ENCODE results near the gene STK24. TPM values are rescaled to one million over a fixed set of nuclear protein-coding genes. Genes with fewer than 3 reads are reported as not detected.

Gene STK24
- total and polyA plus RNA-seq, 10 of the 15 experiments (the other 5 are each of a cell fraction or from before 2014, with no cell fraction given) = 7.5 to 115 (median 52.9) TPM

- in situ Hi-C loops (cut with MboI) = no loop called here
- Histone ChIP-seq H3K4me2 (ENCODE audit: control insufficient read depth, insufficient read depth) (no peak overlapping the region), H3K9ac (ENCODE audit: control insufficient read depth, insufficient read depth, low read length) (no peak overlapping the region), H3K4me1 (ENCODE audit: control insufficient read depth, insufficient read depth, low read length) (peaks cover 48% of the 10 kb centered on the region), H4K20me1 (ENCODE audit: control insufficient read depth, insufficient read depth) (peaks cover 7% of the 10 kb centered on the region; the same call in 1 of the 2 replicates), H2AFZ (ENCODE audit: control insufficient read depth, low read depth, low read length) (no peak overlapping the region), H3K27me3 (replicated peaks in 1 of 2; ENCODE audit: control insufficient read depth in 2 of 2, insufficient read depth in 2 of 2, low read length in 1 of 2) (no peaks in the 10 kb centered on the region), H3K4me3 (no peak overlapping the region), H3K79me2 (ENCODE audit: control insufficient read depth, insufficient read depth, low read length) (peaks cover 72% of the 10 kb centered on the region), H3K9me3 (replicated peaks; ENCODE audit: control insufficient read depth, insufficient read depth, low read length) (no peaks in the 10 kb centered on the region), H3K36me3 (ENCODE audit: control insufficient read depth in 2 of 2, insufficient read depth in 2 of 2, low read length in 1 of 2) (peaks cover 4 to 8% of the 10 kb centered on the region in 2 experiments; a peak in 3 of 4 replicates), H3K27ac (ENCODE audit: control insufficient read depth, insufficient read depth) (no peak overlapping the region)
- SMC1A ChIA-PET (ENCODE audit: uncharacterized antibody, unreplicated experiment) = interaction anchor here (0.6 to 5.4 kb wide), 8 partner anchors 10 to 1149 kb away, joined by 3 to 28 read pairs (median 4); no protein-coding TSS in a partner anchor
- CTCF ChIA-PET = interaction anchor here (0.6 to 4.2 kb wide), 5 partner anchors 31 to 163 kb away, joined by 3 to 31 read pairs (median 3); no protein-coding TSS in a partner anchor
- DNase-seq (ENCODE audit: low read depth, low spot score) (no peak), FAIRE-seq (no peak), ATAC-seq (no peak)
- POLR2A ChIA-PET = interaction anchor here (0.8 to 1.3 kb wide), 3 partner anchors 9 to 17 kb away, joined by 3 to 4 read pairs (median 4); no protein-coding TSS in a partner anchor
- TF ChIP-seq BCL3 (IDR thresholded peaks at IDR 0.05; ENCODE audit: borderline replicate concordance, insufficient read depth, low read depth, low read length, poor library complexity, severe bottlenecking) = no peak
- no peak for TF ChIP-seq ATF2 (IDR thresholded peaks at IDR 0.05; ENCODE audit: low read length)
- TF ChIP-seq TCF3 (IDR thresholded peaks at IDR 0.05; ENCODE audit: borderline replicate concordance, insufficient read depth, low read depth, low read length) = no peak
- no peak for TF ChIP-seq MYC (IDR thresholded peaks at IDR 0.05; ENCODE audit: insufficient read depth, insufficient read length, insufficient replicate concordance, low read length, severe bottlenecking)
- TF ChIP-seq SIN3A (IDR thresholded peaks at IDR 0.05; ENCODE audit: low read depth, low read length) = no peak
- RAD21 ChIA-PET (ENCODE audit: unreplicated experiment) = interaction anchor here (1.7 kb wide), 1 partner anchor 14 kb away, joined by 4 read pairs; no protein-coding TSS in a partner anchor
- BruUV-seq (replicated peaks) = no TSS peak
- intact Hi-C loops (cut with micrococcal nuclease; ENCODE audit: unreplicated experiment) = no loop called here
- 97% methylated on average over 9 of the region's 9 CpGs for WGBS (ENCODE audit: insufficient coverage, insufficient replicate concordance, low lambda C conversion rate, missing lambda C conversion rate)
These were observed 86.6 kb downstream of the STK24 start for GRCh38 chr13:98490195-98490836.
